ENCODE data around the gene SORCS3. TPM values are rescaled to one million over a fixed set of nuclear protein-coding genes. Genes with fewer than 3 reads are reported as not detected.

SORCS3 gene
- total and polyA plus RNA-seq, 11 donors, result 0.03 to 0.19 (median 0.05) TPM; not detected in 8

DNA sequence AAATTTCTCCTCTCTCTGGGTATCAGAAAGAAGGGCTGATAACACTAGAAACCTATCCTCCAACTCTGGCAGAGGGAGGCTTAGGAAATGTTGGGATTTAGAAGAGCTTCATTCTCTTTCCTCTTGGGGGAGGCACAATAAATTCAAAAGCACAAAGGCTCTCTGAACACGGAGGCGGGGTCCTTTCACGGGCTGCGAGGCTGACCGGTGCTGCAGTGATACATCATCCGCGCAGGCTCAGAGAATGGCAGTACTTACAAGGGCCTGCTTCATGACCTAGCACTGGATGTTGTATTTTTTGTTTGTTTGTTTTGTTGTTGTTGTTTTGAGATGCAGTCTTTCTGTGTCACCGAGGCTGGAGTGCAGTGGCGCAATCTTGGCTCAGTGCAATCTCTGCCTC lies 306.2 kb downstream of the SORCS3 start:
- H3K27ac ChIP-seq, result no peak overlapping the region
- no peak overlapping the region for H3K4me3 ChIP-seq
- peaks cover 0 to under 1% (median 0%) of the 10 kb centered on the region in 9 donors for H3K27me3 ChIP-seq
- H3K4me1 ChIP-seq, result no peaks in the 10 kb centered on the region
- intact Hi-C loops (cut with DNase I), result no loop called here
- no peaks in the 10 kb centered on the region for H3K9me3 ChIP-seq
- TF ChIP-seq POLR2A (IDR thresholded peaks at IDR 0.05), result no peak
- TF ChIP-seq, protein P1, sequence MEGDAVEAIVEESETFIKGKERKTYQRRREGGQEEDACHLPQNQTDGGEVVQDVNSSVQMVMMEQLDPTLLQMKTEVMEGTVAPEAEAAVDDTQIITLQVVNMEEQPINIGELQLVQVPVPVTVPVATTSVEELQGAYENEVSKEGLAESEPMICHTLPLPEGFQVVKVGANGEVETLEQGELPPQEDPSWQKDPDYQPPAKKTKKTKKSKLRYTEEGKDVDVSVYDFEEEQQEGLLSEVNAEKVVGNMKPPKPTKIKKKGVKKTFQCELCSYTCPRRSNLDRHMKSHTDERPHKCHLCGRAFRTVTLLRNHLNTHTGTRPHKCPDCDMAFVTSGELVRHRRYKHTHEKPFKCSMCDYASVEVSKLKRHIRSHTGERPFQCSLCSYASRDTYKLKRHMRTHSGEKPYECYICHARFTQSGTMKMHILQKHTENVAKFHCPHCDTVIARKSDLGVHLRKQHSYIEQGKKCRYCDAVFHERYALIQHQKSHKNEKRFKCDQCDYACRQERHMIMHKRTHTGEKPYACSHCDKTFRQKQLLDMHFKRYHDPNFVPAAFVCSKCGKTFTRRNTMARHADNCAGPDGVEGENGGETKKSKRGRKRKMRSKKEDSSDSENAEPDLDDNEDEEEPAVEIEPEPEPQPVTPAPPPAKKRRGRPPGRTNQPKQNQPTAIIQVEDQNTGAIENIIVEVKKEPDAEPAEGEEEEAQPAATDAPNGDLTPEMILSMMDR (IDR thresholded peaks at IDR 0.05), result no peak
- no peaks in the 10 kb centered on the region for H3K36me3 ChIP-seq
- ATAC-seq (no peak), DNase-seq (no peak)
- WGBS, 4 donors, result 89 to 92% (median 91%) methylated on average over 9 of the region's 9 CpGs

DNA sequence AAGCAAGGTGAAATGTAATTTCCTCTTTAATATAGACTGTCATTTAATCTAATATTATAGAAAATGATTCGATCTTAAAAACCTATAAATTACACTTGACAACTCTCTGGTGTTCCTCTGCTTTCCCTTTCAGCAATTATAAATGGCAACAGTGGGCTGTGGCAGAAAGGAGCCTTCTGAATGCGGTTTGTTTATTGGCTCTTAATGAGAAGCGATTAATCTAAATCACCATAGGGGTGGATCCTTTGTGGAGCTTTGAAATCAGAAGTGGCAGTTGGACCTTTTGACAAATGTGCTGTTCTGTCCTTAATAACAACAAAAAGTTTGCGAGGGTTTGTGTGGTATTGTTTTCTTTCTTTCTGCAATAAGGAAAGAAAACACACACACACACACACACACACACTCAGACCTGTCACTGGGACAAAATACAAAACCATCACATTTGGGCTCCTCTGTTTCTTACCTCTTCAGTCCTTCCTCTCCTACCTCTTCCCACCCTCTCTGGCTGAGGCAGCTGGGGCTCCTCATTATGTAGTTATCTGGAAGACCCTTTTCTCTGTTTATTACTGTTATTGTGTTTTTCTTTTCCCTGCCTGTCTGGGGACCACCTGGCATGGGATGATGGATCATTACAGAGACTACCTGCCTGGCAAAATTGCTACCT lies 316.2 kb downstream of the SORCS3 start:
- TF ChIP-seq, protein P1 (IDR thresholded peaks at IDR 0.05), result no peak
- TF ChIP-seq POLR2A (IDR thresholded peaks at IDR 0.05), result no peak
- intact Hi-C loops (cut with DNase I), result no loop called here
- Histone ChIP-seq H3K27me3 (peaks cover 0 to 2% (median 0%) of the 10 kb centered on the region in 9 donors), H3K4me1 (no peaks in the 10 kb centered on the region), H3K4me3 (no peak overlapping the region), H3K36me3 (no peaks in the 10 kb centered on the region), H3K9me3 (peaks cover 0 to 8% (median 0%) of the 10 kb centered on the region in 12 donors), H3K27ac (no peak overlapping the region)
- 81 to 87% (median 83%) methylated on average over 4 of the region's 4 CpGs for WGBS, 4 donors
- DNase-seq (no peak), ATAC-seq (no peak)

DNA sequence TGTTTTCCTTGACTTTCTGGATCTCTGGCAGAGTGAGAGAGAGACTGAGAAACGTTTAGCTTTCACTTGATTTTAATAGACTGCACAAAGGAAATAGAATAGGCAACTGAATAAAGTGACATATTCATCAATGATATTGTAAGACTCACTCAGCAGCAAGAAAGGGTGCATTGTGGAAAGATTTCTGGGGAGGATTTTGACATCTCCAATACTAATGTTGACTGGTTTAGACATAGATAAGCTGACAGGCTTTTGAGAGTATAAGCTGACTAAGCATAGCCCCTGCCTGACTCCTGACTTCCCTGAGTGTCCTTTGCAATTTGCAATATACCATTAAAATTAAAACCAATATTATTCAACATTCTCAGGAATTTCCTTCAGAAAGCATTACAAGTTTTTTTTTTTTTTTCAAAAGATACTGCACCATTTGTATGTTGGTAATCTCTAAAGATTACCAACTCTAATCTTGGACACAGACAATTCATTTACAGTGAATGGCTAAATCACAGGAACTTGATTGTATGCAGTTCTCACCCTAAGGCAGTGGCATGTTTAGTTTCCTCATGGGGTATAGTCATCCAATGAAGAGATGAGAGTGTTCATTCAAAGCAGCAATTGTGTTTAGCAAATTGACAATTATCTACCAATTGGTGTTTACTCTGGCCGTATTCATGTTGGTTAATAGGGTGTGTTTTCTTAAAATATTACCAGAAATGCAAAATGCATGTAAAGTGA lies 325.6 kb downstream of the SORCS3 start:
- Histone ChIP-seq H3K9me3 (peaks cover 0 to 5% (median 0%) of the 10 kb centered on the region in 12 donors), H3K4me3 (no peak overlapping the region), H3K27me3 (no peaks in the 10 kb centered on the region), H3K36me3 (no peaks in the 10 kb centered on the region), H3K27ac (no peak overlapping the region), H3K4me1 (no peaks in the 10 kb centered on the region)
- intact Hi-C loops (cut with DNase I), result no loop called here
- 46 to 60% (median 51%) methylated on average over 2 of the region's 2 CpGs for WGBS, 4 donors
- TF ChIP-seq, protein P1 (IDR thresholded peaks at IDR 0.05), result no peak
- no peak for TF ChIP-seq POLR2A (IDR thresholded peaks at IDR 0.05)
- no peak for DNase-seq
- no peak for ATAC-seq

DNA sequence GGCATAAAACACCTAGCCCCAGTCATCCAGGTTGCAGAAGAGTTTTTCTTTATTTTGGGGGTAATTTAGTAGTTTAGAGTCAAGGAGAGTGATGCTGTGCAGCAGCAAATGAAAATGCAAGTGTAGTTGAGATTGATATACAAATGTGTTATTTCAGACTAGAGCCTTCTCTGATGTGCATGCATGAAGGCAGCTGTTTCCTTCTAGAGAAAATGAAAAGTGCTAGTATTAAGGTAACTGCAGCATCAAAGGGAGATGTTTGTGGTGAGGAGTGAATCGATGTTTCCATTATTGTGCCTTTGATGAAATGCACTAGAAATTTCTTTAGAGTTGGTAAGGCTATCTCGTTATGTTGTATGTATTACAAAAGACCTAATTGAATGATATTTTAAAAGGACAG lies 339.3 kb downstream of the SORCS3 start:
- TF ChIP-seq, protein P1 (IDR thresholded peaks at IDR 0.05), result no peak
- TF ChIP-seq POLR2A (IDR thresholded peaks at IDR 0.05), result no peak
- intact Hi-C loops (cut with DNase I), result no loop called here
- no peak for ATAC-seq

More for the DNA sequence above, 339.3 kb downstream of the SORCS3 start:
- DNase-seq, result no peak
- H3K27ac ChIP-seq, result no peak overlapping the region
- H3K27me3 ChIP-seq, result no peaks in the 10 kb centered on the region
- H3K36me3 ChIP-seq, result no peaks in the 10 kb centered on the region
- H3K4me3 ChIP-seq, result no peak overlapping the region
- H3K4me1 ChIP-seq, result no peaks in the 10 kb centered on the region
- WGBS, 4 donors, result 74 to 84% (median 78%) methylated on average over 2 of the region's 2 CpGs
- H3K9me3 ChIP-seq, result peaks cover 0 to 4% (median 0%) of the 10 kb centered on the region in 12 donors
